Ascending aorta (tissue), 2 donors: ENCODE measurements around the gene CYSTM1. TPM values are rescaled to one million over a fixed set of nuclear protein-coding genes. Genes with fewer than 3 reads are reported as not detected.
A peak's percentile ranks its signal among the peaks of the same experiment; 100 is the strongest.

Experiments
- DNase-seq, 2 donors: peaks; one replicate each; pipeline ENCODE4 v3.0.0-alpha.2; 2019; ENCODE audit warnings: low spot score in 2 of 2
- H3K27ac ChIP-seq, 2 donors: fragments of 200-600 bp; sonication (generic); one replicate each; pipeline ENCODE4 v1.5.1; 2016 to 2017; ENCODE audit warnings: mild to moderate bottlenecking in 1 of 2
- H3K27me3 ChIP-seq: fragments of 200-600 bp; sonication (generic); one replicate; pipeline ENCODE4 v1.5.1; 2017
- H3K36me3 ChIP-seq, 2 donors: fragments of 200-600 bp; sonication (generic); one replicate each; pipeline ENCODE4 v1.5.1; 2016
- H3K4me1 ChIP-seq, 2 donors: fragments of 200-600 bp; sonication (generic); one replicate each; pipeline ENCODE4 v1.5.1; 2016 to 2017; ENCODE audit warnings: mild to moderate bottlenecking in 1 of 2
- H3K4me3 ChIP-seq, 2 donors: fragments of 200-600 bp; sonication (generic); one replicate each; pipeline ENCODE4 v1.5.1; 2016 to 2017; ENCODE audit warnings: mild to moderate bottlenecking in 1 of 2
- H3K9me3 ChIP-seq, 2 donors: fragments of 200-600 bp; sonication (generic); one replicate each; pipeline ENCODE4 v1.5.1; 2016
- intact Hi-C: fragments of 100-400 bp; cut with DNase I; formaldehyde crosslinking; loops from one replicate; pipeline ENCODE4 v1.15.1; 2023
- total RNA-seq: library from RNA; depleted of rRNA; stranded (reverse); fragments of >200 nt; gene quantifications from one replicate; pipeline ENCODE4 v1.1.0, GENCODE V29; 2016
- TF ChIP-seq, protein P1 (sequence below), 3 experiments: fragments of 200-600 bp in 2 of 3; fragments of 450-650 bp in 1 of 3; sonication (generic) in 2 of 3; IDR thresholded peaks; one replicate each; pipeline ENCODE4 v1.5.1; 2016 to 2019; ENCODE audit warnings: antibody characterized with exemption in 3 of 3, mild to moderate bottlenecking in 1 of 3, moderate library complexity in 1 of 3

Gene CYSTM1, protein sequence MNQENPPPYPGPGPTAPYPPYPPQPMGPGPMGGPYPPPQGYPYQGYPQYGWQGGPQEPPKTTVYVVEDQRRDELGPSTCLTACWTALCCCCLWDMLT
- 66.3 TPM for total RNA-seq

DNA sequence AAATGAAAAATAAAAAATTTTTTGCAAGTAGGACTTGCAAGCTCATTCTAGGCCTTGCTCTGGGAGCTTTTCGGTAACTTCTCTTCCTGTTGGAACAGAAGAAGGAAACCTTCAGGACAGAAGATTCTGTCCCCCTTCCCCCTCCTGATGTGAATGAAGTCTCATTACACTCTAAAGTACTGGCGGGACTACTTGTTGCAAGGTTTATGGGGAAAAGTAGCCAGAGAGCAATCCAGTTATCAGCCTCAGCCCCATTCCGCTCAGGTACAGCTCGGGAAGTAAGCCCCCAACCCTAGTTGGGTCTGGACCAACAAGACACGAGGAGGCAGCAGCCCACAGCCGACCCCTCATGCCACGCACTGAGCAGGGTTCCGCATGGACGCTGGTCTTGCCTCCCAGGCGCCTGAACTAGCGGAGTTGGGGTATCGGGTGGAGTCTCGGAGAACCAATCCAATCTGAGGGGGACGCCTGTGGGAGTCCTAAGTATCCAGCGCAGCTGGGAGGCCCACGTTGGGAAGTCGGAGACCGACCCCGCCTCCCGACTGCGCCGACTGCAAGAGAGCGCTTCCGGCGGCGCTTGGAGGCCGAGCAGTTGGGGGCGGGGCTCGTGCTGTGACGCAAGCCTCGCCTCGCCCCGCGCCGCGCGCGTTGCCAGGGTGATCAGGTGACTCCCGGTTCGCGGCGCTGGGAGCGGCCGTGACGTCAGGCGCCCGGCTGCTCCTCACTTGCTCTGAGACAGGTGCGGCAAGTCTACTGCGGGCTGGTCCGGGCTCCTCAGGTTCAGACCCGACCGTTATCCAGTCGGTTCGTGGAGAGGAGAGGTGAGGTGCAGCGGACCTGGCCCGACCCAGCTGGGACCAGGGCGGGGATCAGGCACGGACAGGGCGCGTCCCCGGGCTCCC lies at the start of gene CYSTM1:
TSS of gene CYSTM1 (plus strand) at position 724 of the 902 bp plus-strand sequence. CDS start 19,278 bp downstream, outside the sequence.
- peaks cover 4 to 28% of the 10 kb centered on the region in 2 donors for H3K4me1 ChIP-seq
- H3K4me3 ChIP-seq: peak within 1 kb of the TSS; percentile 93
- H3K27me3 ChIP-seq: no peaks in the 10 kb centered on the region
- no peaks in the 10 kb centered on the region for H3K9me3 ChIP-seq
- peak within 1 kb of the TSS; percentile 96 to 98 for H3K27ac ChIP-seq
- no peaks in the 10 kb centered on the region for H3K36me3 ChIP-seq
- intact Hi-C loops: loop anchor here (1.0 to 5.0 kb wide), 6 partner anchors 62 to 383 kb away; partner anchors contain the start of genes ANKHD1, HBEGF and SRA1
- DNase-seq: peak; percentile 86 to 98
- TF ChIP-seq, protein P1, sequence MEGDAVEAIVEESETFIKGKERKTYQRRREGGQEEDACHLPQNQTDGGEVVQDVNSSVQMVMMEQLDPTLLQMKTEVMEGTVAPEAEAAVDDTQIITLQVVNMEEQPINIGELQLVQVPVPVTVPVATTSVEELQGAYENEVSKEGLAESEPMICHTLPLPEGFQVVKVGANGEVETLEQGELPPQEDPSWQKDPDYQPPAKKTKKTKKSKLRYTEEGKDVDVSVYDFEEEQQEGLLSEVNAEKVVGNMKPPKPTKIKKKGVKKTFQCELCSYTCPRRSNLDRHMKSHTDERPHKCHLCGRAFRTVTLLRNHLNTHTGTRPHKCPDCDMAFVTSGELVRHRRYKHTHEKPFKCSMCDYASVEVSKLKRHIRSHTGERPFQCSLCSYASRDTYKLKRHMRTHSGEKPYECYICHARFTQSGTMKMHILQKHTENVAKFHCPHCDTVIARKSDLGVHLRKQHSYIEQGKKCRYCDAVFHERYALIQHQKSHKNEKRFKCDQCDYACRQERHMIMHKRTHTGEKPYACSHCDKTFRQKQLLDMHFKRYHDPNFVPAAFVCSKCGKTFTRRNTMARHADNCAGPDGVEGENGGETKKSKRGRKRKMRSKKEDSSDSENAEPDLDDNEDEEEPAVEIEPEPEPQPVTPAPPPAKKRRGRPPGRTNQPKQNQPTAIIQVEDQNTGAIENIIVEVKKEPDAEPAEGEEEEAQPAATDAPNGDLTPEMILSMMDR (IDR thresholded peaks at IDR 0.05): peak in 1 of 3 experiments; percentile 3

DNA sequence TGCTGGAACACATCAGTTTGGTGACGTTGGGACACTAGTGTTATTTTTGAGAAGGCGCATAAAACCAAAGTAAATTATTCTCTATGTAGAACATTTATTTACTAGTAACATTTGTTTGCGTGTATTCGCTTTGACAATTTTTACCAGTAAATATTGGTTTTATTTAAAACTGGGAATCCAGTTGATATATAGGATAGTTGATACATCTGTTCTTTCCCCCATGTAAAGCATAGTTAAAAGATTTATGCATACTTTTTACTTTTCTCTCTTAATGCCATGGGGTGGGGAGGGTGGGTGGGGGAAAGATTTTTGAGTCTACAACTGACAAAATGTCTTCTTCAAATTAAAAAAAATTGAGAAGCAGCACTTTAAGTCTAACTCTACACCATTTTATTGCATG lies 49.4 kb upstream of the CYSTM1 start, which contains the start of gene IGIP:
TSS of gene IGIP (plus strand) at position 301 of the 400 bp plus-strand sequence. CDS start 2,540 bp downstream, outside the sequence.
- no peaks in the 10 kb centered on the region for H3K36me3 ChIP-seq
- no peak within 1 kb of the TSS for H3K4me3 ChIP-seq
- TF ChIP-seq, protein P1 (IDR thresholded peaks at IDR 0.05): no peak
- no peak for DNase-seq
- intact Hi-C loops: no loop called here
- no peaks in the 10 kb centered on the region for H3K27me3 ChIP-seq
- no peak within 1 kb of the TSS for H3K27ac ChIP-seq
- H3K9me3 ChIP-seq: no peaks in the 10 kb centered on the region
- peaks cover 0 to 2% of the 10 kb centered on the region in 2 donors for H3K4me1 ChIP-seq

DNA sequence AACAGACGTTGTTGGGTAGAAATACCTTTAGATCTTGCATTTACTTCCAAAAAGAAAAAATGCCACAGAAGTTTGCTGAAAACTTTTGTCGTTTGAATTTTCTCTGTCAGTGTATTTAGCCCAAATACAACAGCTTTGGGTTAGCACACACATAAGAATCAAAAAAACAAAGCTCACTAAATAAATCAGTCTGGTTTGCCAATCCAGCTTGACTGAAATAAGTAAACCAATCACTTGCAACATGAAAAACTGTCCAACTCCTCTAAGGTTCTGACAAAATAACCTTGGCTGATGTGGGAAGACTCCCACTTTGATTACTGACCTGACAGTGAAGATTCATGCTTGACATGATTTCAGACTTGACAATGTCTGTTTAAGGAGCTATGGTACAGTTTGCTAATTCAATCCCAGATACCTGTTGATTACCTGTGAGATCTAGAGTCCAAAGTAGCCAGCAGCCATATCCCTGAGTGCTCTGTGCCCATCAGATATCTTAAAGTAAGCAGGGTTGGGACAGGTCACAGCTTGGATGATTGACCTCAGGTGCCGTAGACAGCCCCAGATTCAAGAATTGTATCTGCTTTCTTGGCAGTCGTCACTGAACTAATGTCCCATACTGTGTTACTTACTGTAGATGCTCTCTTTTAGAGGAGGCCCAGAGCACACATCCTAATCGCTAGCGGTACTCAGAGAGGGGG lies 48.5 kb upstream of the CYSTM1 start:
- intact Hi-C loops: no loop called here
- Histone ChIP-seq H3K27ac (no peak overlapping the region), H3K27me3 (no peaks in the 10 kb centered on the region), H3K9me3 (no peaks in the 10 kb centered on the region), H3K36me3 (no peaks in the 10 kb centered on the region), H3K4me1 (peaks cover 0 to 2% of the 10 kb centered on the region in 2 donors), H3K4me3 (no peak overlapping the region)
- TF ChIP-seq, protein P1 (IDR thresholded peaks at IDR 0.05): no peak
- no peak for DNase-seq

DNA sequence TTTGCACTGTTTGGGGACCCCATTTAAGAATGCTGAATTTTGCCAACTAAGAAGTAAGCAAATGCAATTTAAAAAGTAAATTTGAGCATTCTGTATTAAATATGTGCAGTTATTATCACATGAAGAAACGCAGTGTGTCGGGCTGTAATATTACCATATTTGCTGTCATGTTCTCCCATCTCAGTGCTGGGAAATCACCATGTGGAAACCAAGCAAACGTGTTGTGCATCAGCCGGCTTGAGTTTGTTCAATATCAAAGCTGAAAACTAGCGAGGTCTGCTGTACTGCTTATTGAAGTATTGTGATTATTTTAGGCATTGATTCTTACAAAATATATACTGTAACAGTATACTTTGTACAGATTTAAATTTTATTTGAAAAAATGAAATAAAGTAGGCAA lies 46.6 kb upstream of the CYSTM1 start:
- TF ChIP-seq, protein P1 (IDR thresholded peaks at IDR 0.05): no peak
- H3K4me3 ChIP-seq: no peak overlapping the region
- no peaks in the 10 kb centered on the region for H3K36me3 ChIP-seq
- H3K4me1 ChIP-seq: peaks cover 0 to 15% of the 10 kb centered on the region in 2 donors
- intact Hi-C loops: no loop called here
- H3K27ac ChIP-seq: no peak overlapping the region
- no peak for DNase-seq
- H3K9me3 ChIP-seq: no peaks in the 10 kb centered on the region
- H3K27me3 ChIP-seq: no peaks in the 10 kb centered on the region

DNA sequence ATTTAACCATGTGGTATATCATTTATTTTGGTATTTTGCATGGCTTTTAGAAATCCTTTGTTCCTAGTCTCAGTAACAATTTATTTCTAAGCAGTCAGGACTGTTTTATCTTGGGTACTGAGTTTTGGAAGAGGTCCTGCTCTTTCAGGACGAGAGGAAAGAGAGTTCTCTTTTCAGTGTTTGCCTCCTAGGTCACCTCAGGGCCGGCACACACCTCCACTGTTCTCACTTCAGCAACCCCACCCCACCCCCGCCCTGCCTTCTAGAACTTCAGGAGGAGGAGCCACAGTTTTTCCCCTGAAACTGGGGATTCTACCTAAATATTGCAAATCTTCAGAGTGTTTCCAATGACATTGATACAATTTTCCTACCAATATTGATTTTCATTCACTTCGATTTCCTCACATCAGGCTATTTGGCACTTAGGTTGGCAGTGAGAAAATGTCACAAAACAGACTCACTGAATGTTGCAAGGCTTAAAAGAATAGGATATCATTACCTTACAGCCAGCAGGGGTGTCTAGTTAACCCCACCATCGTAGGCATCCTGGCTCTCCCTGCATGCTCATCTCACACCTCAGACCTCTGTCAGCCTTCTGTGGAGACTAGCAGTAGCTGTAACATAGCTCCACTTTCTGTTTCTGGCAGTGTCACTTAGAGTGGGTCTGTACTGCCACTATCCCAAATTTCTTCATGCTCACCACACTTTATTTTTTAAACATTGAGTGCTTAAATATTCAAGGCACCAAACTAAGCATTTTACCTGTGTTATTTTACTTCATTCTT lies 43.8 kb upstream of the CYSTM1 start:
- H3K27me3 ChIP-seq: no peaks in the 10 kb centered on the region
- intact Hi-C loops: no loop called here
- TF ChIP-seq, protein P1 (IDR thresholded peaks at IDR 0.05): no peak

More for the DNA sequence above, 43.8 kb upstream of the CYSTM1 start:
- DNase-seq: peak in 1 of 2 donors; percentile 45
- Histone ChIP-seq H3K4me1 (peaks cover 0 to 15% of the 10 kb centered on the region in 2 donors), H3K36me3 (no peaks in the 10 kb centered on the region), H3K27ac (no peak overlapping the region), H3K9me3 (no peaks in the 10 kb centered on the region), H3K4me3 (no peak overlapping the region)
